CD4-positive, alpha-beta T cell (primary cell): ENCODE results near the gene RNASE13. TPM values are rescaled to one million over a fixed set of nuclear protein-coding genes. Genes with fewer than 3 reads are reported as not detected.

Experiments
- ATAC-seq: fragments of 200-7000 bp; cut with Tn5 transposase; one replicate; pipeline ENCODE4 v1.10.0; 2022; ENCODE audit warnings: mild to moderate bottlenecking; ENCODE audit not compliant: poor library complexity
- CTCF ChIA-PET: fragments of 350-600 bp; sonication (Branson Sonifier 250); formaldehyde crosslinking; loops from one replicate; lab custom pipeline; 2021; ENCODE audit warnings: antibody characterized with exemption, inconsistent platforms; lab: Charles Lee
- POLR2A ChIA-PET: fragments of 350-600 bp; sonication (Branson Sonifier 250); formaldehyde crosslinking; loops from one replicate; lab custom pipeline; 2021; ENCODE audit warnings: antibody characterized with exemption, inconsistent platforms; lab: Charles Lee
- DNase-seq, 14 experiments: peaks; one replicate each; pipeline ENCODE4 v3.0.0-alpha.2; 2013 to 2020; ENCODE audit warnings: mixed read lengths in 2 of 14
- H3K27ac ChIP-seq, 2 donors: one replicate each; pipeline versions ENCODE4 v1.5.1 to v1.7.0; 2013; ENCODE audit warnings: low read length in 2 of 2, low read depth in 1 of 2, mild to moderate bottlenecking in 1 of 2
- H3K27me3 ChIP-seq, 2 experiments: 1 replicate in 1 of 2; 2 replicates in 1 of 2; pipeline versions ENCODE4 v1.6.1 to v1.7.0; 2013; ENCODE audit warnings: low read length in 2 of 2, control low read depth in 1 of 2, mild to moderate bottlenecking in 1 of 2, moderate library complexity in 1 of 2; ENCODE audit not compliant: insufficient read depth in 2 of 2, control insufficient read depth in 1 of 2
- H3K36me3 ChIP-seq: one replicate; pipeline ENCODE4 v1.6.1; 2013; ENCODE audit warnings: low read length, control low read depth; ENCODE audit not compliant: insufficient read depth
- H3K4me1 ChIP-seq: one replicate; pipeline ENCODE4 v1.6.1; 2013; ENCODE audit warnings: low read length, control low read depth; ENCODE audit not compliant: insufficient read depth
- H3K4me3 ChIP-seq: one replicate; pipeline ENCODE4 v1.5.1; 2013; ENCODE audit warnings: mild to moderate bottlenecking, low read length, moderate library complexity
- H3K9me3 ChIP-seq, 2 experiments: 1 replicate in 1 of 2; 2 replicates in 1 of 2; pipeline versions ENCODE4 v1.6.1 to v1.7.0; 2013; ENCODE audit warnings: low read length in 2 of 2, mild to moderate bottlenecking in 2 of 2, control low read depth in 1 of 2, moderate library complexity in 1 of 2; ENCODE audit not compliant: control insufficient read depth in 1 of 2, insufficient read depth in 1 of 2
- H3K27ac Mint-ChIP-seq: one replicate; pipeline ENCODE4 v1.8.0; 2020; ENCODE audit warnings: mixed read lengths
- H3K27me3 Mint-ChIP-seq: one replicate; pipeline ENCODE4 v1.8.0; 2021; ENCODE audit warnings: mixed read lengths
- H3K36me3 Mint-ChIP-seq: one replicate; pipeline ENCODE4 v1.8.0; 2021; ENCODE audit warnings: low read depth, mixed read lengths
- H3K4me1 Mint-ChIP-seq: one replicate; pipeline ENCODE4 v1.8.0; 2021; ENCODE audit warnings: low read depth, mixed read lengths
- H3K4me3 Mint-ChIP-seq: one replicate; pipeline ENCODE4 v1.8.0; 2020; ENCODE audit warnings: mild to moderate bottlenecking, mixed read lengths
- H3K9me3 Mint-ChIP-seq: one replicate; pipeline ENCODE4 v1.8.0; 2020; ENCODE audit warnings: mixed read lengths
- CTCF ChIP-seq: fragments of 200-600 bp; IDR thresholded peaks from one replicate; pipeline ENCODE4 v1.8.0; 2022; ENCODE audit warnings: antibody characterized with exemption, mild to moderate bottlenecking
- intact Hi-C, 2 experiments: fragments of 100-400 bp; cut with DNase I in 1 of 2; cut with micrococcal nuclease in 1 of 2; formaldehyde crosslinking; loops; one replicate each; pipeline versions ENCODE4 v1.15.1 to v1.9.0; 2023 to 2025; cut with DNase I, micrococcal nuclease
- total RNA-seq, 174 experiments: library from RNA in 2 of 174; stranded (reverse) in 2 of 174; gene quantifications; one replicate each; pipeline ENCODE4 v1.2.3 and lab custom pipeline; 2021 to 2026

The RNASE13 gene
- total RNA-seq, 2 experiments from 2014 or later = not detected

GRCh38 chr14:21069388-21070082, 34.9 kb upstream of the RNASE13 start:
- H3K4me3 Mint-ChIP-seq = peak overlapping the region; percentile 80
- ChIA-PET CTCF (interaction anchor here (1.5 to 3.5 kb wide), 4 partner anchors 19 to 54 kb away, joined by 5 to 63 read pairs (median 36); no protein-coding TSS in a partner anchor), POLR2A (interaction anchor here (1.5 to 3.6 kb wide), 7 partner anchors 18 to 55 kb away, joined by 5 to 37 read pairs (median 8); no protein-coding TSS in a partner anchor)
- ATAC-seq (no peak), DNase-seq (peak in 3 of 14 experiments; percentile 24 to 69 (median 68))
- Histone ChIP-seq H3K4me3 (peak overlapping the region; percentile 51), H3K4me1 (peaks cover 37% of the 10 kb centered on the region), H3K27ac (no peak overlapping the region), H3K36me3 (no peaks in the 10 kb centered on the region), H3K27me3 (peaks cover 44 to 62% of the 10 kb centered on the region in 2 experiments), H3K9me3 (peaks cover 0 to 13% of the 10 kb centered on the region in 2 experiments)
- no peaks in the 10 kb centered on the region for H3K36me3 Mint-ChIP-seq
- TF ChIP-seq CTCF = no peak
- intact Hi-C loops = no loop called here
- no peaks in the 10 kb centered on the region for H3K9me3 Mint-ChIP-seq
- H3K27ac Mint-ChIP-seq = no peak overlapping the region
- peaks cover 85% of the 10 kb centered on the region for H3K27me3 Mint-ChIP-seq
- peaks cover 37% of the 10 kb centered on the region for H3K4me1 Mint-ChIP-seq

GRCh38 chr14:21068521-21069387, 34.1 kb upstream of the RNASE13 start:
- H3K27me3 Mint-ChIP-seq = peaks cover 89% of the 10 kb centered on the region
- no peaks in the 10 kb centered on the region for H3K9me3 Mint-ChIP-seq
- CTCF ChIA-PET = interaction anchor here (0.7 to 3.5 kb wide), 15 partner anchors 15 to 67 kb away, joined by 3 to 66 read pairs (median 4); partner anchors contain the start of gene TMEM253
- POLR2A ChIA-PET = interaction anchor here (1.5 to 3.6 kb wide), 4 partner anchors 19 to 54 kb away, joined by 5 to 37 read pairs (median 6); no protein-coding TSS in a partner anchor
- no peaks in the 10 kb centered on the region for H3K36me3 ChIP-seq
- TF ChIP-seq CTCF = peak; percentile 47
- peaks cover 37% of the 10 kb centered on the region for H3K4me1 ChIP-seq
- H3K4me3 Mint-ChIP-seq = peak overlapping the region; percentile 80
- peak overlapping the region; percentile 51 for H3K4me3 ChIP-seq
- peaks cover 44 to 65% of the 10 kb centered on the region in 2 experiments for H3K27me3 ChIP-seq
- peaks cover 0 to 13% of the 10 kb centered on the region in 2 experiments for H3K9me3 ChIP-seq
- H3K36me3 Mint-ChIP-seq = no peaks in the 10 kb centered on the region
- no peak overlapping the region for H3K27ac ChIP-seq
- H3K4me1 Mint-ChIP-seq = peaks cover 37% of the 10 kb centered on the region
- ATAC-seq (peak; percentile 58), DNase-seq (peak in 10 of 14 experiments; percentile 25 to 85 (median 48))
- H3K27ac Mint-ChIP-seq = no peak overlapping the region
- intact Hi-C loops = loop anchor here (1.0 kb wide), 2 partner anchors 24 to 36 kb away; no protein-coding TSS in a partner anchor
